Esophagus (tissue), 2 donors: Measurements from ENCODE around the gene ZNF276. TPM values are rescaled to one million over a fixed set of nuclear protein-coding genes. Genes with fewer than 3 reads are reported as not detected.
"Not testable (repeated sequence)": the region's sequence is repeated elsewhere in the genome, so short reads cannot be mapped to it uniquely, and the experiment has no call there.

Source experiments
- H3K27ac ChIP-seq, 2 donors: one replicate each; pipeline ENCODE4 v1.5.1; 2013; ENCODE audit warnings: low read depth in 2 of 2, mild to moderate bottlenecking in 2 of 2, inconsistent platforms in 1 of 2, low read length in 1 of 2, moderate library complexity in 1 of 2
- H3K27me3 ChIP-seq, 2 donors: one replicate each; pipeline ENCODE4 v1.6.1; 2013; ENCODE audit warnings: low read length in 2 of 2, control low read depth in 1 of 2, mild to moderate bottlenecking in 1 of 2; ENCODE audit not compliant: insufficient read depth in 2 of 2, control insufficient read depth in 1 of 2
- H3K36me3 ChIP-seq, 2 donors: one replicate each; pipeline ENCODE4 v1.6.1; 2013; ENCODE audit warnings: low read length in 1 of 2; ENCODE audit not compliant: control insufficient read depth in 2 of 2, insufficient read depth in 2 of 2
- H3K4me1 ChIP-seq, 2 donors: one replicate each; pipeline ENCODE4 v1.6.1; 2013; ENCODE audit warnings: low read length in 1 of 2; ENCODE audit not compliant: control insufficient read depth in 2 of 2, insufficient read depth in 2 of 2
- H3K4me3 ChIP-seq, 2 donors: one replicate each; pipeline ENCODE4 v1.5.1; 2013; ENCODE audit warnings: low read length in 2 of 2, mild to moderate bottlenecking in 2 of 2, low read depth in 1 of 2, moderate library complexity in 1 of 2
- H3K9me3 ChIP-seq, 2 donors: one replicate each; pipeline ENCODE4 v1.6.1; 2013; ENCODE audit warnings: mild to moderate bottlenecking in 2 of 2, low read depth in 1 of 2, low read length in 1 of 2, moderate library complexity in 1 of 2; ENCODE audit not compliant: control insufficient read depth in 2 of 2, insufficient read depth in 1 of 2
- WGBS, 2 donors: extraction: QIAGEN DNeasy Blood & Tissue Kit; methylation state at CpG; one replicate each; pipeline ENCODE4 v1.1.7; 2013; 5-methylcytosine and 5-hydroxymethylcytosine counted together
- polyA plus RNA-seq, 2 donors: library from polyadenylated mRNA; stranded (reverse); fragments of 200-250 nt; gene quantifications; one replicate each; pipeline ENCODE4 v1.2.3, GENCODE V29; 2013
- donor health status: healthy with polysubstance abuse.
- donor health status: Bipolar disorder and iron deficiency.

Gene ZNF276
- polyA plus RNA-seq, 2 donors = 23.2 to 42.3 TPM

- no peak overlapping the region for H3K27ac ChIP-seq
- WGBS, 2 donors = 96 to 97% methylated on average over 13 of the region's 13 CpGs
These were observed 53.9 kb downstream of the ZNF276 start for GRCh38 chr16:89775223-89775622.

GRCh38 chr16:89778211-89778610 lies 56.9 kb downstream of the ZNF276 start:
- not testable (repeated sequence) for H3K4me3 ChIP-seq, H3K27me3 ChIP-seq, H3K4me1 ChIP-seq, H3K9me3 ChIP-seq, H3K27ac ChIP-seq, H3K36me3 ChIP-seq
- WGBS, 2 donors = 88 to 93% methylated on average over 5 of the region's 5 CpGs

More at GRCh38 chr16:89775223-89775622, 53.9 kb downstream of the ZNF276 start:
- Histone ChIP-seq H3K4me3 (no peak overlapping the region), H3K27me3 (no peaks in the 10 kb centered on the region), H3K4me1 (no peaks in the 10 kb centered on the region), H3K9me3 (no peaks in the 10 kb centered on the region), H3K36me3 (peaks cover 0 to 4% of the 10 kb centered on the region in 2 donors)

- 89% methylated on average over 13 of the region's 13 CpGs for WGBS, 2 donors
- no peaks in the 10 kb centered on the region for H3K27me3 ChIP-seq
- H3K36me3 ChIP-seq = no peaks in the 10 kb centered on the region
- H3K27ac ChIP-seq = no peak overlapping the region
- H3K4me3 ChIP-seq = no peak overlapping the region
- H3K4me1 ChIP-seq = no peaks in the 10 kb centered on the region
- no peaks in the 10 kb centered on the region for H3K9me3 ChIP-seq
These were observed 58.0 kb downstream of the ZNF276 start for GRCh38 chr16:89779231-89779908.

- H3K27me3 ChIP-seq = no peaks in the 10 kb centered on the region
- no peak overlapping the region for H3K4me3 ChIP-seq
- 95 to 96% methylated on average over 6 of the region's 6 CpGs for WGBS, 2 donors
- H3K9me3 ChIP-seq = no peaks in the 10 kb centered on the region
- H3K36me3 ChIP-seq = no peaks in the 10 kb centered on the region
- no peaks in the 10 kb centered on the region for H3K4me1 ChIP-seq
- no peak overlapping the region for H3K27ac ChIP-seq
These were observed 58.6 kb downstream of the ZNF276 start for GRCh38 chr16:89779909-89780305.

GRCh38 chr16:89782489-89782888 lies 61.2 kb downstream of the ZNF276 start:
- Histone ChIP-seq H3K36me3 (no peaks in the 10 kb centered on the region), H3K4me3 (no peak overlapping the region), H3K9me3 (no peaks in the 10 kb centered on the region), H3K27me3 (no peaks in the 10 kb centered on the region), H3K4me1 (no peaks in the 10 kb centered on the region), H3K27ac (no peak overlapping the region)
- WGBS, 2 donors = 89 to 95% methylated on average over 6 of the region's 6 CpGs

- not testable (repeated sequence) for H3K27ac ChIP-seq, H3K4me3 ChIP-seq, H3K27me3 ChIP-seq, H3K36me3 ChIP-seq, H3K4me1 ChIP-seq, H3K9me3 ChIP-seq
- 90 to 96% methylated on average over 6 of the region's 6 CpGs for WGBS, 2 donors
These were observed 62.6 kb downstream of the ZNF276 start for GRCh38 chr16:89783952-89784351.

- Histone ChIP-seq H3K4me3 (no peak overlapping the region), H3K27me3 (no peaks in the 10 kb centered on the region), H3K36me3 (no peaks in the 10 kb centered on the region), H3K4me1 (no peaks in the 10 kb centered on the region), H3K27ac (no peak overlapping the region), H3K9me3 (no peaks in the 10 kb centered on the region)
- WGBS, 2 donors = 80 to 83% methylated on average over 7 of the region's 7 CpGs
These were observed 63.1 kb downstream of the ZNF276 start for GRCh38 chr16:89784406-89784805.

GRCh38 chr16:89785523-89786155 lies 64.3 kb downstream of the ZNF276 start:
- Histone ChIP-seq H3K4me3 (no peak overlapping the region), H3K27me3 (no peaks in the 10 kb centered on the region), H3K9me3 (no peaks in the 10 kb centered on the region), H3K27ac (no peak overlapping the region), H3K4me1 (no peaks in the 10 kb centered on the region), H3K36me3 (no peaks in the 10 kb centered on the region)
- 88 to 89% methylated on average over 11 of the region's 11 CpGs for WGBS, 2 donors

GRCh38 chr16:89786474-89787364 lies 65.4 kb downstream of the ZNF276 start:
- Histone ChIP-seq H3K36me3 (peaks cover 0 to 5% of the 10 kb centered on the region in 2 donors), H3K27ac (no peak overlapping the region), H3K27me3 (no peaks in the 10 kb centered on the region), H3K9me3 (no peaks in the 10 kb centered on the region), H3K4me3 (no peak overlapping the region), H3K4me1 (no peaks in the 10 kb centered on the region)
- 95% methylated on average over 21 of the region's 21 CpGs for WGBS, 2 donors
